ENCODE results near the gene DBN1. TPM values are rescaled to one million over a fixed set of nuclear protein-coding genes. Genes with fewer than 3 reads are reported as not detected.

The DBN1 gene
- total RNA-seq, 1 donor from 2014 or later, result 27.2 TPM

Other genes with a start within 250 kb of the DBN1 start
- gene RAB24, start 169.9 kb downstream of the DBN1 start, total RNA-seq, result 31.8 TPM
- 144 TPM for gene PRELID1, start 169.8 kb downstream of the DBN1 start, total RNA-seq
- 7.8 TPM for gene MXD3, start 161.7 kb downstream of the DBN1 start, total RNA-seq
- 162 TPM for gene LMAN2, start 122.0 kb downstream of the DBN1 start, total RNA-seq
- gene RGS14, start 115.7 kb downstream of the DBN1 start, total RNA-seq, result 59.5 TPM
- 0.60 TPM for gene SLC34A1, start 89.2 kb downstream of the DBN1 start, total RNA-seq
- not detected for gene PFN3, start 73.0 kb downstream of the DBN1 start, total RNA-seq
- gene F12, start 64.1 kb downstream of the DBN1 start, total RNA-seq, result 32.8 TPM
- gene GRK6, start 47.0 kb downstream of the DBN1 start, total RNA-seq, result 26.6 TPM
- gene PRR7, start 26.8 kb downstream of the DBN1 start, total RNA-seq, result 4.3 TPM
- 23.0 TPM for gene PDLIM7, start 24.0 kb upstream of the DBN1 start, total RNA-seq
- gene DOK3, start 36.2 kb upstream of the DBN1 start, total RNA-seq, result 3.3 TPM
- gene DDX41, start 43.3 kb upstream of the DBN1 start, total RNA-seq, result 64.2 TPM
- gene FAM193B, start 80.9 kb upstream of the DBN1 start, total RNA-seq, result 31.6 TPM
- gene TMED9, start 118.6 kb upstream of the DBN1 start, total RNA-seq, result 116 TPM
- gene B4GALT7, start 126.5 kb upstream of the DBN1 start, total RNA-seq, result 13.1 TPM